CD1c-positive myeloid dendritic cell (primary cell): ENCODE data around the gene JMJD1C.
"Not testable (repeated sequence)": the region's sequence is repeated elsewhere in the genome, so short reads cannot be mapped to it uniquely, and the experiment has no call there.

Source experiments
- DNase-seq: peaks from one replicate; pipeline ENCODE4 v3.0.0-alpha.2; 2016; ENCODE audit errors: extremely low spot score

The JMJD1C gene

GRCh38 chr10:63365976-63366765, 99.6 kb downstream of the JMJD1C start:
- no peak for DNase-seq

DNA sequence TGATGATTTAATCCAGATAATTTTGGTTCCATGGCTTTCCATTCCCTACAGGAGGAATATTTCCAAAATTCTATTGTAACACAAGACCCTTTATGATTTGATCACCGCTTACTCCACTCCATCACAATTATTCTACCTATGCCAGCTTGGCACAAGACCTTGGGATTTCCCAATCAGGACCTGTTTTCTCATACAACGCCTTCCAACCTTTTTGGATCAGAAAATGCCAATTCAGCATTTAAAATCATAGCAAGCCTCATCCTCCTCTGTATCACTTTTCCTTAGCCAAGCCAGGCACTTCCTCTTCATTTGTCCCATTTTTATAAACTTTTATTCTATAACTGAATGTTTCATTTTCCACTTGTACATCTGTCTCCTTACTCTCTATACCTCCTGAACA, 100.9 kb downstream of the JMJD1C start:
- DNase-seq: no peak

DNA sequence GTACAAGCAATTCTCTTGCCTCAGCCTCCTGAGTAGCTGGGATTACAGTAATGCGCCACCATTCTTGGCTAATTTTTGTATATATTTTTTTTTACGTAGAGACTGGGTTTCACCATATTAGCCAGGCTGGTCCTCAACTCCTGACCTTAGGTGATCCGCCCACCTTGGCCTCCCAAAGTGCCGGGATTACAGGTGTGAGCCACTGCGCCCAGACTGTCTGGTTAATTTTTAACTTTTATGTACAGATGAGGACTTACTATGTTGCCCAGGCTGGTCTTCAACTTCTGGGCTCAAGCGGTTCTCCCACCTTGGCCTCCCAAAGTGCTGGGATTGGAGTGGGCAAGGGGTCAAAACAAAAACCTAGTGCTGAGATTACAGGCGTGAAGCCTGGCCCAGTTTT, 101.8 kb downstream of the JMJD1C start:
- no peak for DNase-seq

- DNase-seq: no peak
Observed at GRCh38 chr10:63355682-63356081, 110.1 kb downstream of the JMJD1C start.

DNA sequence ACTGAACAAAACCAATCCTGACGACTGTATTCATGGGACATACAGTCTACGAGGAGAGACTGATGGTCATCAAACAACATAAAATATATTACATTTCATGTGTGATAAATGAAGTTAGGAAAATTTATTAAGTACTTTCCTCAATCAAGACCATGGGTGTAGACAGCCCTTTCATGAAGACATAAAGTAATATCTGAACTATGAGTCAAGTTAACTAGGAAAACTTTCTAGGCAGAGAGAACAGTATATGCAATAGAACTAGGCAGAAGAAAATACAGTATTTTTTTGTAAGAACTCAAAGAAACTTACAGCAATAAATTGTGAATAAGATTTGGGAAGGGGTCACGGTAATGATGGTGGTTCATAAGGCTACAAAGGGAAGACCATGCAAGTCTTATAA, 112.8 kb downstream of the JMJD1C start:
- no peak for DNase-seq

DNA sequence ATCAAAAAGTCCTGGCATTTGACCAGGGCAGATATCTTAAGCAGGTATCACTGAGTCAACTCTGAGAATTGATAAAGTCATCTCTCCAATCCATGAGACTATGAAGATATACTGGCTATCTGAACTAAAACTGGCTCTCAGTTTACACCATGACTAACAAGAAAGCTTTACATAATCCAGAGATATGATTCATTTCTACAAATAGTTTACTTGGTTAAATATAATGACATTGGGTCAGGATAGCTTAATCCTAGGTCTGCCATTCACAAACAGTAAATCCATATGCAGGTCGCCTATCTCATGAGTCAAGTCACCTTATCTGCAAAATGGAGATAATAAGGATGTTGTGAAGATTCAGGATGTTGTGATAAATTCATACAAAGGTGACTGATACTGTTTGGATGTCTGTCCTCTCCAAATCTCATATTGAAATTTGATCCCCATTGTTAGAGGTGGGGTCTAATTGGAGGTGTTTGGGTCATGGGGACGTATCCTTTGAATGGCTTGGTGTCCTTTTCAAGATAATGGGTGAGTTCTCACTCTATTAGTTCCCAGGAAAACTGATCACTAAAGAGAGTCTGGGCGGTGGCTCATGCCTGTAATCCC, 117.4 kb downstream of the JMJD1C start:
- no peak for DNase-seq

DNA sequence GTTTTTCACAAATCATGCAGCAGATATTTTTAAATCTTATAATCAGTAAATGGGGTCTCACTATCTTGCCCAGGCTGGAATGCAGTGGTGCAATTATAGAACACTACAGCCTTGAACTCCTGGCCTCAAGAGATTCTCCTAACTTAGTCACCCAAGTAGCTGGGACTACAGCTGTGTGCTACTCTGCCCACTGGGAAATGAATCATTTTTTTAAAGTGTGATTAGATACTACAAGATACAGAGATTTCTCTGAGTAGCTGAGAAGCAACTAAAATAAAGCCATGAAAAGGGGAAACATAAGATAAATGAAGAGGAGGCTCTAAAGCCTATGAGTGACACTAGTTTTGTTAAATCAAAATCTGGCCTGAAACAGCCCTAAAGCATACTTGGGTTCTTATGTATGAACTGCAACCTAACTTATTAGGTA, 119.7 kb downstream of the JMJD1C start:
- DNase-seq: no peak

DNA sequence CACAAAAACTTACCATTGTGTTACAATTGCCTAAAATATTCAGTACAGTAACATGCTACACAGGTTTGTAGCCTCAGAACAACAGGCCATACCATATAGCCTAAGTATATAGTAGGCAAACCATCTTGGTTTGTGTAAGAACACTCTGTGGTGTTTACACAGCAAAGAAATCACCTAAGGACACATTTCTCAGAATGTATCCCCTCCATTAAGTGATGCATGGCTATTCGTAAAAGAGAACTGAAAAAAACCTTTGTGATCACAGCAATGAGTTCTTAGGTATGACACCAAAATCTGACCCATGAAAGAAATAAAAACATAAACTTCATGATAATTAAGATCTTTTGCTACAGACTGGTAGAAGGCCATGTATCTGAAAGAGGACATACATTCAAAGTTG, 121.5 kb downstream of the JMJD1C start:
- no peak for DNase-seq

DNA sequence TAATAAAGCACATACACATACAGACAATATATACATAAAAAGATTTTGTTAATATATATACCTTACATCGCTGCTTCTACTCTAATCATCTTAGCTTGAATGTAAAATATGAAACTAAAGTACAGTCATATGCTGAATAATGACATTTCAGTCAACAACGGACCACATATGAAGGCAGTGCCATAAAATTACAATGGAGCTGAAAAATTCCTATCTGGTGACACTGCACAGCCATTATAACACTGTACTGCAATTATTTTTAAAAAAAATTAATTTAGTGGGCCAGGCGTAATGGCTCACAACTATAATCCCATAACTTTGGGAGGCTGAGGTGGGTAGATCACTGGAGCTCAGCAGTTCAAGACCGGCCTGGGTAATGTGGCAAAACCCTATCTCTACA, 122.3 kb downstream of the JMJD1C start:
- no peak for DNase-seq

DNA sequence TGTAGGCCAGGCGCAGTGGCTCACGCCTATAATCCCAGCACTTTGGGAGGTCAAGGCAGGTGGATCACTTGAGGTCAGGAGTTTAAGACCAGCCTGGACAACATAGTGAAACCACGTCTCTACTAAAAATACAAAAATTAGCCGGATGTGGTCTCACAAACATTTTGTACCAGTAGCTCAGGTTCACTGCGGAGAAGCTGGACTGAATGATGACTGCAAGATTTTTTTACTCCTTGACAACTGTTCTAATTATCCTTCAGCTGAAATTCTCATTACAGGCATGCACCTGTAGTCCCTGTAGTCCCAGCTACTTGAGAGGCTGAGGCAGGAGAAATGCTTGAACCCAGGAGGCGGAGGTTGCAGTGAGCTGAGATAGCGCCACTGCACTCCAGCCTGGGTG, 126.1 kb downstream of the JMJD1C start:
- DNase-seq: not testable (repeated sequence)

GRCh38 chr10:63337455-63338251, 128.1 kb downstream of the JMJD1C start:
- no peak for DNase-seq

DNA sequence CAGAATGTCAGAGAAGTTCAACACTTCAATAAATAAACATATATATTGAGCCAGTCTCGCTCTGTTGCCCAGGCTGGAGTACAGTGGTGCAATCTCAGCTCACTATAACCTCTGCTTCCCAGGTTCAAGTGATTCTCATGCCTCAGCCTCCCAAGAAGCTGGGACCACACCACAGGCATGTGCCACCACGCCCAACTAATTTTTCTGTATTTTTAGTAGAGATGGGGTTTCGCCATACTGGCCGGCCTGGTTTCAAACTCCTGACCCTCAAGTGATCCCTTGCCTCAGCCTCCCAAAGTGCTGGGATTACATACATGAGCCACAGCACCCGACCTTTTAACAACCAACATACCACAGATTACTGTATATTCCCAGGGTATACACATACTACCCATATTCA, 134.2 kb downstream of the JMJD1C start:
- DNase-seq: no peak

- no peak for DNase-seq
Observed at GRCh38 chr10:63324495-63324854, 141.3 kb downstream of the JMJD1C start.

DNA sequence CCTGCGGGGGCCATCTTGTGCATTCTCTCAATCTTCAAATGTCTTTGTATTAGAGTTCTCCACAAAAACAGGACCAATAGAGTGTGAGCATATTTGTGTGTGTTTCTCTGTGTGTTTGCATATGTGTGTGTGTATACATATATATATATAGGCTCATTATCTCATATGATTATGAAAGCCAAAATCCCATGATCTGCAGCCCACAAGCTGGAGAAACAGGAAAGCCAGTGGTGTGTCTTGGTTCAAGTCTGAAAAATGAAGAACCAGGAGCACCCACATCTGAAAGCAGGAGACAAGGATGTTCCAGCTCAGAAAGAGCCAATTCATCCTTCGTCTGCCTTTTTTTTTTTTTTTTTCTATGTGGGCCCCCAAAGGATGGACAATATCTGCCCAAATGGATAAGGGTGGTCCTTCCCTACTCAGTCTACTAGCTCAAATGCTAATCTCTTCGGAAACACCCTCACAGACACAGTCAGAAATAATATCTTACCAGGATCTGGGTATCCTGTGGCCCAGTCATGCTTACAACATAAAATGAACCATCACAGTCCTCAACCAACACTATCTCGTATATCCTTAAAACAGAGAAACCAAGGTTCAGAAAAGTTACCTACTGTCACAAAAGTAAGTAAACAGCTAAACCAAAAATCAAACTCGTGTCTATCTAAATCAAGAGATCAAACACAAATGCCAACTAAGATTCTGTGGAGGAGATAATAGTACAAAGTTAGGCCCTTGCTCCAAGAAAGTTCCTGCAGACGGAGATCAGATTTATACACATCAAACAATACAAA, 141.9 kb downstream of the JMJD1C start:
- DNase-seq: peak; percentile 26

GRCh38 chr10:63320683-63321082, 145.1 kb downstream of the JMJD1C start:
- DNase-seq: no peak

GRCh38 chr10:63319231-63319630, 146.5 kb downstream of the JMJD1C start:
- DNase-seq: no peak

- DNase-seq: no peak
Observed at GRCh38 chr10:63318491-63318890, 147.3 kb downstream of the JMJD1C start.

GRCh38 chr10:63314020-63314419, 151.8 kb downstream of the JMJD1C start:
- DNase-seq: no peak

GRCh38 chr10:63313066-63313717, 152.6 kb downstream of the JMJD1C start:
- DNase-seq: no peak

DNA sequence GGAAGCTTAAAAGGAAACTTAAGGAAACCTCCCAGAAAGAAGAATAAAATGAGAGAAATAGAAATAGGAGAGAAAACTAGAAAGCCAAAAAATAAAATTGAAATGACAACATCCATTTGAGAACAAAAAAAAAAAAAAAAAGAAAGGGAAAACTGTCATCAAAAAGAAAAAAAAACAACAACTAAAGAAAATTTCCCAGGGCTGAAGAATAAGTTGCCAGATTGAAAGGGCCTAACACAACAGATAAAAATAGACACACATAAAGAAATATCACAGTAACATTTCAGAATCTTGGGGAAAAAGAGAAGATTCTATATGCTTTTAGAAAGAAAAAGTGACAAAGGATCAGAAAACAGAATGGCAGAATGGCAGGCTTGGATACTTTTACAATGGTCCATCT, 157.1 kb downstream of the JMJD1C start:
- no peak for DNase-seq

DNA sequence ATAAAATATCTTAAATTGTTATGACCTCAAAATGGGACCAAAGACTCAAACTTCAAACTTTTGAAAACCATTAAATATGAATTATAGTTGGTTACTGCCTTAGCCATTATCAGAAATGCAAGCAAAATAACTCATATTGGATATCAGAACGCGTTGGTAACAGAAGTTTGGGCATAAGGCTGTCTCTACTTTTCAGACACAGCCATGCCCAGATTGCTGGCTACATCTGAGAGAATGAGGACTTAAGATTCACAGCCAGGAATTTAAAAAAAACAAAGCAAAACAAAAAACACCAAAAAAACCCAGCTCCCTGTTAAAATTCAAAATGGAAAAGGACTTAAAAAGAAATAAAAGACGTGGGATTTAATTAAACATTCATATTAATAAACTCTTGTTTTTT, 161.6 kb downstream of the JMJD1C start:
- no peak for DNase-seq

- no peak for DNase-seq
Observed at GRCh38 chr10:63300801-63301200, 165.0 kb downstream of the JMJD1C start.
